HG03175 (cell line): ENCODE results near the gene MAML3.

ENCODE experiments used
- ATAC-seq: cut with Tn5 transposase; IDR thresholded peaks from one replicate; pipeline ENCODE4 v1.9.1; 2021; ENCODE audit warnings: mild to moderate bottlenecking, moderate library complexity; ENCODE audit not compliant: unreplicated experiment

The MAML3 gene

DNA sequence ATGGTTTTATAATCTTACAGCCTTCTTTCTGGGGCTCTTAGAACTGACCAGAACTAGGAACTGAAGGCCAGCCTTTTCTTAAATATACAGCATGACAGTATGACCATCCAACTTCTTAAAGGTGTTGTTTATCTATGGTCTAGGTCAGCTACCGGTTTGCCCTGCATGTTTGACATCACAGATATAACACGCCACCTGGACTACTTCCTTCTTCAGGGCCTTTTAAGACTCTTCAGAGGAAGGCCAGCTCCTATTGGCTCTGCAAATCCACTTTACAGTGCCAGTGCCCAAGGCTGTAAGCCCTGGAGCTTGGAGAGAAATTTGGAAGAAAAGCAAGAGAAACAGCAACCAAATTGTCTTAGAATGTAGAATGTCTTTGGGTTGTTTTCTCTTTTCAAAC lies 302.9 kb downstream of the MAML3 start:
- no peak for ATAC-seq

DNA sequence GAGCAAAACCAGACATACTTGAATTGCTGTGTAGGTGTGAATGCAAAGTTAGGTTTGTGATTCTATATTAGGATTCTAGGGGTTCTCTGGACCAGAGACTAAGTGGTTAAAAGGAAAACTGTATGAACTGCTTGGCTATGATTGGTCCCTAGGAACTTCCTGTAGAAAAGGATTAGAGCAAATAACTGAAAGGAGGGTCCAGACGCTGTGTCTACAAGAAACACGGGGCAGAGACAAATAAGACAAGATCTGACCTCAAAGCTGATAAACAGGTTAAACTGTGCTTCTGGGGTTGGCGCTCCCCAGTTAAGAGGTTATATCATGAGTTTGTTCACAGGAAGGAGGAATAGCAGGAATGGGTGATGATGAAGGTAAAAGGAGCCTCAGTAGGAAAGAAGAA lies 304.8 kb downstream of the MAML3 start:
- no peak for ATAC-seq

GRCh38 chr4:139848028-139848427 lies 306.0 kb downstream of the MAML3 start:
- ATAC-seq: no peak

GRCh38 chr4:139847602-139848001 lies 306.4 kb downstream of the MAML3 start:
- ATAC-seq: no peak

DNA sequence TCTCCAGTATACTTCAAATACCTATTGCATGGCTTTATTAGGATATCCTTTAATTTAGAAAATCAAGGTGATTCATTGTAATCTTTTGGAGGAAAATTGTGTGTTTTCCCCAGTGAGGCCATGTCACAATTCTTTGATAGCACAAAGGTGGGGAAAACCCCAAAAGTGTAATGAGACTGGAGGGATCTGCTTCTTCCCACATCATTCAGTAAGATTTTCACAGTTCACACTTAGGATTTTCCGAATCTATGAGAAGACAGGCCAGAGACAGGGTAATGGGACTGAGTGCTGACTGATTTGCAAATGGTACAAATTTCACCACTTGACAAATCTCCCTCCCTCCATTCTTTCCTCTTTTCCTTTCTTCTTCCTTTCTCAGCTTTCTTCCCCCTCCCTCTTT lies 307.2 kb downstream of the MAML3 start:
- ATAC-seq: no peak

DNA sequence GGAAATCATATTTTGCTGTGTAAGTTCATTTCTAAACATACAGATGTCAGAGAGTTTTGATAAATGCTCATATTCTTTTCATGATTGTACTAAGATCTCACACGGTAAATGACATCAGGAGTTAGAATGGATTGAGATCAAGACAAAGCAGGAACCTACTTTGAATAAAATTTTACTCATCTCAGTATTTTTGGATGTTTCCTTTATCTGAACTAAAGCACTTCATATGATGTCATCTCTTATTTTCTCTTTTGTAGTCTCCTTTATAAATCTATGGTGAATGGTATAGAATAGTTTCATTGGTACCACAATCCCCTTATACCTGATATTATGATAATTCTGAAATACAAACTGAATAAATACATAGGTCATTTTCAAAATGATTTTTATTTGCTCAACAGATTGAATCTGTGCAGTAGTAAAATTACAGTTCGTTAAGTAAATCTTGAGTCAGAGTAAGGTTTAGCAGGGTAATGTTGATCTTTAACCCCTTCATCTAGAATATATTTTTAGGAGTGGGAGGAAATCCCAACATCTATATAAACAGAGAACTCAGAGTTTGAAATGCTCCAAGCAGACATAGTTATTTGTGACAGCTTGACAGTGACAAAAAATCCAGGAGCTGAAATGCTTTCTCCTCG lies 308.4 kb downstream of the MAML3 start:
- no peak for ATAC-seq

- ATAC-seq: no peak
Observed at GRCh38 chr4:139844459-139845036, 309.4 kb downstream of the MAML3 start.

DNA sequence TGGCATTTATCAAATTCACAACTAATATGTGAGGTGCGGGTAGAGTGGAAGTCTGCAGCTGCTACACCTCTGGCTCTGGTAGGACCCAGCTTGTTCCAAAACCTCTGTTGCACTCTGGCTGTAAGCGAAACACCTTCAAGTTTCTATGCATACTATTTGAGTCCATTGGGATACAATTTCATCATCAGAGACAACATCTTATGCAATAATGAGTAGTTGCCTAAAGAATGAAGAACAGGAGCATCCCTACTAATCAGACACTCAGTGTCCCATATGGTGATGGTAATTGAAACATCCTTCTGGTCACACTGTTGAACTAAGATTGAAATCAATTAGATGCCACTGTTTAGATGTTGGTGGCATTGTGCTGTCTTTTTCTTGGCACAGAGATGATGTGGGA lies 309.9 kb downstream of the MAML3 start:
- ATAC-seq: no peak

GRCh38 chr4:139843641-139844040 lies 310.3 kb downstream of the MAML3 start:
- ATAC-seq: no peak

DNA sequence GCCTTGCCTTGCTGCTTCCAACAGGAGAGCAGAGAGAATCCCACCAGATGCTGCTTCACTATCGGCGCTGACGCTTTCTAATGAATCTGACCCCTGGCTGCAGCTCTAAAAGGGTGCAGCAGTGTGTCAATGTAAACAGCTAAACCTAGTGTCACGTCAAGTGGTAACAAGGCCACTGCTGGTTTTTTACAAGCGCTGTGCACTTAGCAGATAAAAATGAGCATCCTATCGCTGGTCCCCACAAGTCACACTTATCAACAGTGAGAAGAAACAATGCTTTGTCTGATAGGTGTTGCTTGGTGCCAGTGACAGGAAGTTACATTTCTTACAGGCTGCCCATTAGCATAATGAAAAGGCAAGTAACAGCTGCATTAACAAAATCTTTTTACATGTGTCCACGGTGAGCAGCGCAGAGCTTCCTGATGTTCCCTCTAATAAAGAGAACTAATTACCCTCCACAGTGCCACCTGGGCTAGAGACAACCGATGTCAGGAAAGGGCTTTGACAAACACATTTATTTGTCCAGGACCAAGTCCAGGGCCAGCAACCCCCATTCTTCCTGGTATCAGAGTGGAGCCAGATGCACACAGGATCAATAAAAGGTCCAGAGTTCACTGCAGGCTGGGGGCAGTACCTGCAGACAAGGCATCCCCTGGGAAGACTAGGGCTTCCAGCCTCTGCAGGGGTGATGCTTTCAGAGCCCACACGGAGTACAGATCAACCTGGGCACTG lies 312.4 kb downstream of the MAML3 start:
- ATAC-seq: no peak

DNA sequence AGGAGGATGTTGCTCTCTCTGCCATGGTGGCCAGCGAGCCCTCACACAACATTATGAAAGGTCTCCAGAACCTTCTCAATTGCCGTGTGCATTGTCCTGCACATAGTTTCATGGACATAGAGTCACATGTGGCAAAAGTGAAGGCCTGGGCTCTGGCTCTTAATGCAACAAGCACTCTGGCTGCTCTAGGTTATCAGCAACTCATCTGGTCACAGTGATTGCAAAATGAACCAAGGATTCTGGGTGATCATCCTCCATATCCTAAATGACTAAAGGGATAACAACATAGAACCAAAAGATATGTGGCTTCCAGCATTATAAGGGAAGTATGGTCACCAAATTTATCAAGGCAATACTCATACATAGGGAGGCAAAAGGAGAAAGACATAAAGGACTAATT lies 313.2 kb downstream of the MAML3 start:
- no peak for ATAC-seq

DNA sequence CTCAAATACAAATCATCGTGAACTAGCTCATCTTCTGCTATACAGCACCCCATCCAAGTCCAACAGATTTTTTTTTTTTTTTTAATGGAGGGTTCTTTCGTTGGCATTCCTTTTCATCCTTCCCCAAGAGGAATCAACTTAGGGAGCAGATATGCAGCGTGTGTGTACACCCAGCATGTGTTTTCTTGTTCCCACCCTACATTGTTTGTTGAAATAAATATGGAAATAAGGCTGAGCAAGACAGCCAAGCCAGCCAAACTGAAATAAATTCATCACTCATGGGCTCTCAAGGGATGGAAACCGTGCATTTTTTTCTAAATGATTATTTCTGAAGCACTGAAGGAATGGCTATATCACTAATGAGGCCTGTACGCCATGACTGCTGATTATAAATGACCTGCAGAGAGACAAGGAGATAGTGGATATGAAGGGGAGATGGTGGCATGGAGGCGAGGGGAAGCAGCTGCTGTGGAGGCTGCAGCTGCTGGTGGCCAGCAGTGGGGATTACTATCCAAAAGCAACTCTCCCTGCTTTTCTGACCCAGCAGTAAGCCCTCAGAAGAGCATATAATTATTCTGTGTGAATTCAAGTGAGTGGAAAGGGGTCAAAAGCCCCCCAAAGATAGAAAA lies 314.5 kb downstream of the MAML3 start:
- no peak for ATAC-seq

DNA sequence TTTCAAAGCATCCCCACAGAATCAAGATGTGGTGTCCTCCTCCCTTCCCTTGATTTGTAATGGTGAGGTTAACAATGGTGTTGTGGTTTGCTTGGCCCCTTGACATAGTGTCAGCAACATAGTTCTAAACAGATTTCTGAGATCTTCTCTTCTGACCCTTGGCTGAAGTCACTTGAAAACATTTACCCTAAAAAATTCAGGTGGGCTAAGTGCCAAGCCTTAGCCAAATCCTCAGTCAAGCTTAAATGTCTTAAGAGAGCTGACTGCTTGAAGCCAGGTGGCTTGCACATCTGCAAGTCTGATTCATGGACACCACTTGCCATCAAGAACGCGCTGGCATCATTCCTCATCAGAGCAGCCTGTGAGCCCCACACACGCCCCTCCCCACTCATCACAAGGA lies 315.2 kb downstream of the MAML3 start:
- ATAC-seq: no peak

DNA sequence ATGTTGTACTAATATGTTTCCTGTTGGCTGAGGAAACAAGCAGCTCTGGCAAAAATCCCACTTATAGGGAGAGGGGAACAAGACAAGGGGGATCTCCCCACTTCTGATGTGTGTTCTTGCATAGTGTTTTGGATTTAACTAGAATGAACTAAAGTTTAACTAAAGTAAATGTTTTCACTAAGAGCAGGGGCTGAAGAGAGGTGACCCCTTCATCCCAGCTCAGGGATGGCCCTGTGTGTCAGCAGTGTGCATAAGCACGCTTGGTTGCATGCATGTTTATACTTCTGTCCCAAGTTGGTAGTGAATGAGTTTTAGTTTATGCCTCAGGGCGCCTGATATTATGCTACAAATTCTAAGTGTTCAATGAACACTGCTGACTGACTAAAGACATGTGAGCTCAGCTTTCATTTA lies 319.0 kb downstream of the MAML3 start:
- ATAC-seq: no peak

GRCh38 chr4:139834226-139834662 lies 319.7 kb downstream of the MAML3 start:
- no peak for ATAC-seq

DNA sequence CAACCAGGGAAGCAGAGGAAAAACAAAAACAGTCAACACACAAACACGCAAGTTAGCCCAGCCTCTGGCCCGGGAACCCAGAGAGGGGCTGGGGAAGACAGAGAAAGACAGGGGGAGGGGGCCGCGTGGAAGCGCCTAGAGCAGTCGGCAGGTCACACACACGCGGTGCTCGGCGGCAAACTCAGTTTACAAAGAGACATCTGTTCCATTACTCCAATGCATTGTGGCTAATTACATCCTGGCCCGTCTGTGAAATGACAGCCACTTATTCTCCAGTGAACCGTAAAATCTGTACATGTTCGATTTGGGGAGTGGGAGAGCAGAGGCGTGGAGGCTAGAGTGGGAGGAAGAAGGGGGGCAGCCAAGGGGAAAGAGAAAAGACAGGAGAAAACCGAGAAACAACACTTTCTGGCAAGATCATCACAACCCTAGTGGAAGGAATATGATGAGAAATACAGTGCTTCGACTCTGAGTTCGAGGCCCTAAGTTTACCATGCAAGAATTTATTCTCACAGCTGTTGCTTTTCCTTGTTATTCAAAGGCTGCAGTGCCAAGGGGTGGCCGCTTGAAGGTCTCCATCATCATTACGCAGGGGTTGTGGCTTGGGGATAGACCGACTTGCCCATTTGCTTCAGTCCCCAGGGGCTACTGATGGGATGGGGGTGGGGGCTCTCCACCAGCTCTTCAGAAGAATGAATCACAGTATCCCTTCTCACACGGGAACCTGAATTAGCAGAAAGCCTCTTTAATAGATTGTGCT lies 320.7 kb downstream of the MAML3 start:
- ATAC-seq: no peak

GRCh38 chr4:139828966-139829664 lies 324.9 kb downstream of the MAML3 start:
- no peak for ATAC-seq

DNA sequence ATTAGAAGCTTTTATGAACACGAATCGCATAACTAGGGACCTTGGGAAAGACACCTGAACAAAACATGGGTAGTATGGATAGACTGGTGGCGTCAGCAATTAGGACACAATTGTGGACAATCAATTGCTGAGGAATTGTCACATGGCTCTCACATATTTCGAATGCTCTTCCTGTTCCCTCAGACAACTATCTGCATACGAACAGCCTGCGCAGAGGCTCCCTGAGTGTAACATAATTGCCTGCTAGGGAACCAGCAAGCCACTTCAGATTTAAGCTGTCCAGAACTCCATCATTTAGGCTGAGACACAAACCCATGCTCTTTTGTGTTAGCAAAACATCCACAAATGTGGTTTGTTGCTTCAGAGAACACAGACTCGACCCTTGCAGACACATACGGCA lies 327.6 kb downstream of the MAML3 start:
- no peak for ATAC-seq

GRCh38 chr4:139825523-139826014 lies 328.4 kb downstream of the MAML3 start:
- ATAC-seq: no peak

GRCh38 chr4:139824882-139825522 lies 329.0 kb downstream of the MAML3 start:
- ATAC-seq: no peak
